HepG2 (cell line): ENCODE measurements around the gene SSTR5. TPM values are rescaled to one million over a fixed set of nuclear protein-coding genes. Genes with fewer than 3 reads are reported as not detected.

Experiments
- ATF7-NPFF ChIP-seq: sonication (generic); formaldehyde crosslinking; IDR thresholded peaks from 2 replicates; pipeline ENCODE4 v1.8.1; 2023; ENCODE audit warnings: mild to moderate bottlenecking, low read depth, missing genetic modification reagents, moderate library complexity
- BRD4 ChIP-seq: sonication (generic); formaldehyde crosslinking; IDR thresholded peaks from 2 replicates; pipeline ENCODE4 v1.4.0; 2020; ENCODE audit warnings: missing genetic modification reagents
- ELF4 ChIP-seq: sonication (generic); formaldehyde crosslinking; IDR thresholded peaks from 2 replicates; pipeline ENCODE4 v1.5.0; 2020; ENCODE audit warnings: missing genetic modification reagents, mild to moderate bottlenecking, moderate library complexity, borderline replicate concordance
- ISX ChIP-seq: sonication (generic); formaldehyde crosslinking; conservative IDR thresholded peaks from 2 replicates; pipeline ENCODE4 v1.5.0; 2020; ENCODE audit warnings: missing genetic modification reagents
- NCOA2 ChIP-seq: sonication (generic); formaldehyde crosslinking; IDR thresholded peaks from 2 replicates; pipeline ENCODE4 v1.8.0; 2022; ENCODE audit warnings: inconsistent platforms
- NR0B2 ChIP-seq: sonication (generic); formaldehyde crosslinking; IDR thresholded peaks from 2 replicates; pipeline ENCODE4 v1.4.0; 2020; ENCODE audit warnings: mild to moderate bottlenecking, missing genetic modification reagents
- POLR2G ChIP-seq: fragments of 200-400 bp; formaldehyde crosslinking; IDR thresholded peaks from 2 replicates; pipeline ENCODE4 v1.6.1; 2018; ENCODE audit warnings: mild to moderate bottlenecking, low read depth, low read length, moderate library complexity
- TFDP1 ChIP-seq: IDR thresholded peaks from 2 replicates; pipeline ENCODE4 v1.6.1; 2016; ENCODE audit warnings: missing compliant biosample characterization, missing genetic modification reagents, borderline replicate concordance
- ZNF570 ChIP-seq: sonication (generic); formaldehyde crosslinking; IDR thresholded peaks from 2 replicates; pipeline ENCODE4 v1.4.0; 2020; ENCODE audit warnings: mild to moderate bottlenecking, missing genetic modification reagents, borderline replicate concordance
- ZNF598 ChIP-seq: sonication (generic); formaldehyde crosslinking; IDR thresholded peaks from 2 replicates; pipeline ENCODE4 v1.5.1; 2020; ENCODE audit warnings: mild to moderate bottlenecking, missing genetic modification reagents, borderline replicate concordance
- ZNF678 ChIP-seq: sonication (generic); formaldehyde crosslinking; IDR thresholded peaks from 2 replicates; pipeline ENCODE4 v1.4.0; 2020; ENCODE audit warnings: mild to moderate bottlenecking, missing genetic modification reagents
- ZNF800 ChIP-seq: sonication (generic); formaldehyde crosslinking; IDR thresholded peaks from 2 replicates; pipeline ENCODE4 v1.4.0; 2020; ENCODE audit warnings: missing genetic modification reagents
- polyA plus RNA-seq, 8 experiments: library from polyadenylated mRNA; depleted of rRNA in 3 of 8; stranded (reverse) in 7 of 8; unstranded in 1 of 8; fragments of >200 nt; fragmentation: Illumina TruSeq in 4 of 8; extraction: Trizol in 4 of 8; gene quantifications; 2 replicates each; pipeline versions ENCODE4 v1.2.1 to v1.2.3, GENCODE V29; 2011 to 2016; ENCODE audit warnings: low read depth in 4 of 8, missing spikeins in 1 of 8, mixed read lengths in 1 of 8; ENCODE audit not compliant: insufficient read depth in 1 of 8
- total RNA-seq, 5 experiments: library from RNA; depleted of rRNA; stranded (reverse); fragments of >200 nt; fragmentation: Illumina TruSeq; extraction: Trizol; gene quantifications; 2 replicates each; pipeline ENCODE4 v1.2.3, GENCODE V29; 2016; ENCODE audit warnings: low read depth in 1 of 5
- TF ChIP-seq, protein P1 (sequence below): sonication (generic); formaldehyde crosslinking; IDR thresholded peaks from 2 replicates; pipeline ENCODE4 v1.4.0; 2020; ENCODE audit warnings: missing genetic modification reagents, mild to moderate bottlenecking, borderline replicate concordance
- TF ChIP-seq, protein P2 (sequence below): sonication (generic); formaldehyde crosslinking; IDR thresholded peaks from 2 replicates; pipeline ENCODE4 v1.5.0; 2020; ENCODE audit warnings: mild to moderate bottlenecking, missing genetic modification reagents
- TF ChIP-seq, protein P3 (sequence below): sonication (generic); formaldehyde crosslinking; IDR thresholded peaks from 2 replicates; pipeline ENCODE4 v1.8.0; 2022; ENCODE audit warnings: mild to moderate bottlenecking, missing genetic modification reagents; ENCODE audit not compliant: insufficient replicate concordance
- TF ChIP-seq, protein P4 (sequence below): sonication (generic); formaldehyde crosslinking; IDR thresholded peaks from 2 replicates; pipeline ENCODE4 v1.4.0; 2020; ENCODE audit warnings: low read depth, mild to moderate bottlenecking, missing genetic modification reagents

Gene SSTR5
- total and polyA plus RNA-seq, 2 of the 13 experiments (the other 11 are each of a cell fraction or from before 2014, with no cell fraction given), result 0.20 to 0.49 TPM

DNA sequence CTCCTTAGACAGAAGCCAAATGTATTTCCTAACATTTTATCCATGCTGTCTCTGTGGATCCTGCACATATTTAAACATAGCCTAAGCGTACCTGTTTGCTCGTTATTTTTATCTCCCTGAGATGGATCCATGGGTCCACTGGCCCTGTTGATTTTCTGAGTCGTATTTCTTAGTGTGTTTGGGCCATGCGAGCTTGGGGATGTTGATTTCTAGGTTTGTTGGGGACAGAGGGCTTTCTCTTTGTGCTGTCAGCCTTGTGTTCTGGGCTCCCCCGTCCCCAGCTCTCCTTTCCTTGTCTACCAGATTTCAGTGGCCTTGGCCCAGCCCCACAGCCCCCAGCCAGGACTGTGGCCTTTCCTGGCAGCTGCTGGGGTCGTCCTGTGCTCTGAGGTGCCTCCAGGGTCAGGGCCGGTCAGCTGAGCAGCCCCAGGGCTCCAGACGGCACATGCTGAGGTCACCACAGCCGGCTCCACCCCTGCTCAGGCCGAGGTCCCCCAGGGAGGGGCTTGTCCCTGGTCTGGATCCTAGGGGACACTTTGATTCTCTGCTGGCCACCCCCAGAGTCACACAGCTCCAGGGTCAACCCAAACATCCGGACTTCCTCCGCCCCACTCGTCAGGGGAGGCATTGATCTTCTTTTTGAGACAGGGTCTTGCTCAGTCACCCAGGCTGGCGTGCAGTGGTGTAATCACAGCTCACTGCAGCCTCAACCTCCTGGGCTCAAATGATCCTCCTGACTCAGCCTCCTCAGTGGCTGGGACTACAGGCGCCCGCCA lies 4.4 kb downstream of the SSTR5 start (continued):
- TF ChIP-seq NR0B2 (CRISPR knock-in tag) (no peak), BRD4 (no peak), ZNF678 (CRISPR knock-in tag) (no peak), ATF7-NPFF (peak; percentile 71; the same call in 1 of the 2 replicates), ZNF570 (CRISPR knock-in tag) (no peak), NCOA2 (peak; percentile 73), ISX (no peak), ZNF598 (CRISPR knock-in tag) (no peak), TFDP1 (CRISPR knock-in tag) (no peak), POLR2G (no peak), ELF4 (CRISPR knock-in tag) (no peak), ZNF800 (CRISPR knock-in tag) (no peak)
- TF ChIP-seq, protein P1, sequence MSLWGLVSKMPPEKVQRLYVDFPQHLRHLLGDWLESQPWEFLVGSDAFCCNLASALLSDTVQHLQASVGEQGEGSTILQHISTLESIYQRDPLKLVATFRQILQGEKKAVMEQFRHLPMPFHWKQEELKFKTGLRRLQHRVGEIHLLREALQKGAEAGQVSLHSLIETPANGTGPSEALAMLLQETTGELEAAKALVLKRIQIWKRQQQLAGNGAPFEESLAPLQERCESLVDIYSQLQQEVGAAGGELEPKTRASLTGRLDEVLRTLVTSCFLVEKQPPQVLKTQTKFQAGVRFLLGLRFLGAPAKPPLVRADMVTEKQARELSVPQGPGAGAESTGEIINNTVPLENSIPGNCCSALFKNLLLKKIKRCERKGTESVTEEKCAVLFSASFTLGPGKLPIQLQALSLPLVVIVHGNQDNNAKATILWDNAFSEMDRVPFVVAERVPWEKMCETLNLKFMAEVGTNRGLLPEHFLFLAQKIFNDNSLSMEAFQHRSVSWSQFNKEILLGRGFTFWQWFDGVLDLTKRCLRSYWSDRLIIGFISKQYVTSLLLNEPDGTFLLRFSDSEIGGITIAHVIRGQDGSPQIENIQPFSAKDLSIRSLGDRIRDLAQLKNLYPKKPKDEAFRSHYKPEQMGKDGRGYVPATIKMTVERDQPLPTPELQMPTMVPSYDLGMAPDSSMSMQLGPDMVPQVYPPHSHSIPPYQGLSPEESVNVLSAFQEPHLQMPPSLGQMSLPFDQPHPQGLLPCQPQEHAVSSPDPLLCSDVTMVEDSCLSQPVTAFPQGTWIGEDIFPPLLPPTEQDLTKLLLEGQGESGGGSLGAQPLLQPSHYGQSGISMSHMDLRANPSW (CRISPR knock-in tag), result no peak
- TF ChIP-seq, protein P2, sequence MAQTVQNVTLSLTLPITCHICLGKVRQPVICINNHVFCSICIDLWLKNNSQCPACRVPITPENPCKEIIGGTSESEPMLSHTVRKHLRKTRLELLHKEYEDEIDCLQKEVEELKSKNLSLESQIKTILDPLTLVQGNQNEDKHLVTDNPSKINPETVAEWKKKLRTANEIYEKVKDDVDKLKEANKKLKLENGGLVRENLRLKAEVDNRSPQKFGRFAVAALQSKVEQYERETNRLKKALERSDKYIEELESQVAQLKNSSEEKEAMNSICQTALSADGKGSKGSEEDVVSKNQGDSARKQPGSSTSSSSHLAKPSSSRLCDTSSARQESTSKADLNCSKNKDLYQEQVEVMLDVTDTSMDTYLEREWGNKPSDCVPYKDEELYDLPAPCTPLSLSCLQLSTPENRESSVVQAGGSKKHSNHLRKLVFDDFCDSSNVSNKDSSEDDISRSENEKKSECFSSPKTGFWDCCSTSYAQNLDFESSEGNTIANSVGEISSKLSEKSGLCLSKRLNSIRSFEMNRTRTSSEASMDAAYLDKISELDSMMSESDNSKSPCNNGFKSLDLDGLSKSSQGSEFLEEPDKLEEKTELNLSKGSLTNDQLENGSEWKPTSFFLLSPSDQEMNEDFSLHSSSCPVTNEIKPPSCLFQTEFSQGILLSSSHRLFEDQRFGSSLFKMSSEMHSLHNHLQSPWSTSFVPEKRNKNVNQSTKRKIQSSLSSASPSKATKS (CRISPR knock-in tag), result no peak
- TF ChIP-seq, protein P3, sequence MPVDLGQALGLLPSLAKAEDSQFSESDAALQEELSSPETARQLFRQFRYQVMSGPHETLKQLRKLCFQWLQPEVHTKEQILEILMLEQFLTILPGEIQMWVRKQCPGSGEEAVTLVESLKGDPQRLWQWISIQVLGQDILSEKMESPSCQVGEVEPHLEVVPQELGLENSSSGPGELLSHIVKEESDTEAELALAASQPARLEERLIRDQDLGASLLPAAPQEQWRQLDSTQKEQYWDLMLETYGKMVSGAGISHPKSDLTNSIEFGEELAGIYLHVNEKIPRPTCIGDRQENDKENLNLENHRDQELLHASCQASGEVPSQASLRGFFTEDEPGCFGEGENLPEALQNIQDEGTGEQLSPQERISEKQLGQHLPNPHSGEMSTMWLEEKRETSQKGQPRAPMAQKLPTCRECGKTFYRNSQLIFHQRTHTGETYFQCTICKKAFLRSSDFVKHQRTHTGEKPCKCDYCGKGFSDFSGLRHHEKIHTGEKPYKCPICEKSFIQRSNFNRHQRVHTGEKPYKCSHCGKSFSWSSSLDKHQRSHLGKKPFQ (CRISPR knock-in tag), result no peak
- TF ChIP-seq, protein P4, sequence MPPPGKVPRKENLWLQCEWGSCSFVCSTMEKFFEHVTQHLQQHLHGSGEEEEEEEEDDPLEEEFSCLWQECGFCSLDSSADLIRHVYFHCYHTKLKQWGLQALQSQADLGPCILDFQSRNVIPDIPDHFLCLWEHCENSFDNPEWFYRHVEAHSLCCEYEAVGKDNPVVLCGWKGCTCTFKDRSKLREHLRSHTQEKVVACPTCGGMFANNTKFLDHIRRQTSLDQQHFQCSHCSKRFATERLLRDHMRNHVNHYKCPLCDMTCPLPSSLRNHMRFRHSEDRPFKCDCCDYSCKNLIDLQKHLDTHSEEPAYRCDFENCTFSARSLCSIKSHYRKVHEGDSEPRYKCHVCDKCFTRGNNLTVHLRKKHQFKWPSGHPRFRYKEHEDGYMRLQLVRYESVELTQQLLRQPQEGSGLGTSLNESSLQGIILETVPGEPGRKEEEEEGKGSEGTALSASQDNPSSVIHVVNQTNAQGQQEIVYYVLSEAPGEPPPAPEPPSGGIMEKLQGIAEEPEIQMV (CRISPR knock-in tag), result no peak
